ENCODE data around the gene TTPAL. TPM values are rescaled to one million over a fixed set of nuclear protein-coding genes. Genes with fewer than 3 reads are reported as not detected.
A peak's percentile ranks its signal among the peaks of the same experiment; 100 is the strongest.

Gene TTPAL
- total RNA-seq, 4 donors from 2014 or later = 9.2 to 21.8 (median 13.8) TPM

- H3K27me3 ChIP-seq = peaks cover 6% of the 10 kb centered on the region
- TF ChIP-seq CTCF (IDR thresholded peaks at IDR 0.05) = no peak
- no peak for TF ChIP-seq POLR2A (IDR thresholded peaks at IDR 0.05)
- TF ChIP-seq EP300 (IDR thresholded peaks at IDR 0.05) = no peak
- TF ChIP-seq POLR2AphosphoS5 (IDR thresholded peaks at IDR 0.05) = no peak
- ATAC-seq = no peak
- H3K9me3 ChIP-seq = no peaks in the 10 kb centered on the region
- no peak overlapping the region for H3K4me3 ChIP-seq
- H3K36me3 ChIP-seq = no peaks in the 10 kb centered on the region
- no peaks in the 10 kb centered on the region for H3K4me1 ChIP-seq
- no peak overlapping the region for H3K27ac ChIP-seq
- WGBS, 2 donors (ENCODE audit: low coverage in 1 of 2) = 78 to 80% methylated on average over 2 to 5 of the region's 8 CpGs
Observed at GRCh38 chr20:44456611-44457010, 19.1 kb upstream of the TTPAL start.

GRCh38 chr20:44457016-44457415, 18.7 kb upstream of the TTPAL start:
- Histone ChIP-seq H3K36me3 (no peaks in the 10 kb centered on the region), H3K4me3 (no peak overlapping the region), H3K27ac (no peak overlapping the region), H3K9me3 (no peaks in the 10 kb centered on the region), H3K27me3 (peaks cover 6% of the 10 kb centered on the region), H3K4me1 (no peaks in the 10 kb centered on the region)
- ATAC-seq = no peak
- TF ChIP-seq POLR2A (IDR thresholded peaks at IDR 0.05) = no peak
- no peak for TF ChIP-seq CTCF (IDR thresholded peaks at IDR 0.05)
- TF ChIP-seq POLR2AphosphoS5 (IDR thresholded peaks at IDR 0.05) = no peak
- TF ChIP-seq EP300 (IDR thresholded peaks at IDR 0.05) = no peak
- 58 to 62% methylated on average over 5 to 6 of the region's 6 CpGs for WGBS, 2 donors (ENCODE audit: low coverage in 1 of 2)

- ATAC-seq = no peak
- 84 to 94% methylated on average over 2 of the region's 2 CpGs for WGBS, 2 donors (ENCODE audit: low coverage in 1 of 2)
Observed at GRCh38 chr20:44459271-44459670, 16.4 kb upstream of the TTPAL start.

GRCh38 chr20:44460795-44461141, 14.9 kb upstream of the TTPAL start:
- WGBS, 2 donors (ENCODE audit: low coverage in 1 of 2) = 10 to 15% methylated on average over 3 of the region's 3 CpGs
- no peaks in the 10 kb centered on the region for H3K36me3 ChIP-seq
- no peaks in the 10 kb centered on the region for H3K9me3 ChIP-seq
- no peak for TF ChIP-seq EP300 (IDR thresholded peaks at IDR 0.05)
- TF ChIP-seq CTCF (IDR thresholded peaks at IDR 0.05) = peak in 1 of 4 experiments; percentile 35
- H3K4me3 ChIP-seq = no peak overlapping the region
- H3K27ac ChIP-seq = no peak overlapping the region
- no peaks in the 10 kb centered on the region for H3K27me3 ChIP-seq
- ATAC-seq = no peak
- H3K4me1 ChIP-seq = no peaks in the 10 kb centered on the region

More at GRCh38 chr20:44459271-44459670, 16.4 kb upstream of the TTPAL start:
- Histone ChIP-seq H3K27me3 (no peaks in the 10 kb centered on the region), H3K36me3 (no peaks in the 10 kb centered on the region), H3K27ac (no peak overlapping the region), H3K9me3 (no peaks in the 10 kb centered on the region), H3K4me1 (no peaks in the 10 kb centered on the region), H3K4me3 (no peak overlapping the region)
- TF ChIP-seq POLR2AphosphoS5 (IDR thresholded peaks at IDR 0.05) = no peak
- no peak for TF ChIP-seq CTCF (IDR thresholded peaks at IDR 0.05)
- TF ChIP-seq EP300 (IDR thresholded peaks at IDR 0.05) = no peak
- TF ChIP-seq POLR2A (IDR thresholded peaks at IDR 0.05) = no peak

GRCh38 chr20:44461142-44461802, 14.4 kb upstream of the TTPAL start:
- H3K4me1 ChIP-seq = no peaks in the 10 kb centered on the region
- 62 to 68% methylated on average over 4 to 6 of the region's 6 CpGs for WGBS, 2 donors (ENCODE audit: low coverage in 1 of 2)
- no peaks in the 10 kb centered on the region for H3K9me3 ChIP-seq
- H3K27ac ChIP-seq = no peak overlapping the region
- no peak overlapping the region for H3K4me3 ChIP-seq
- no peak for ATAC-seq
- no peaks in the 10 kb centered on the region for H3K27me3 ChIP-seq
- TF ChIP-seq POLR2A (IDR thresholded peaks at IDR 0.05) (no peak), EP300 (IDR thresholded peaks at IDR 0.05) (no peak), CTCF (IDR thresholded peaks at IDR 0.05) (no peak)
- no peaks in the 10 kb centered on the region for H3K36me3 ChIP-seq

All from gastroesophageal sphincter (tissue), 4 donors.